Esophagus squamous epithelium (tissue), 5 donors: ENCODE measurements around the gene PCSK5. TPM values are rescaled to one million over a fixed set of nuclear protein-coding genes. Genes with fewer than 3 reads are reported as not detected.

Experiments
- DNase-seq: peaks from one replicate; lab custom pipeline; 2025; lab: John Stamatoyannopoulos, UW
- H3K27ac ChIP-seq, 4 donors: fragments of 200-600 bp; sonication (generic); one replicate each; pipeline ENCODE4 v1.5.1; 2016 to 2019; ENCODE audit warnings: mild to moderate bottlenecking in 1 of 4
- H3K27me3 ChIP-seq, 4 donors: fragments of 200-600 bp; sonication (generic); 1 replicate in 3 of 4; 2 replicates in 1 of 4; pipeline versions ENCODE4 v1.5.1 to v1.6.0; 2017 to 2021; ENCODE audit warnings: antibody characterized with exemption in 1 of 4
- H3K36me3 ChIP-seq, 3 donors: fragments of 200-600 bp; sonication (generic); one replicate each; pipeline ENCODE4 v1.5.1; 2016 to 2019
- H3K4me1 ChIP-seq, 3 donors: fragments of 200-600 bp; sonication (generic); one replicate each; pipeline ENCODE4 v1.5.1; 2017 to 2019
- H3K4me3 ChIP-seq, 4 donors: fragments of 200-600 bp; sonication (generic); 1 replicate in 3 of 4; 2 replicates in 1 of 4; pipeline ENCODE4 v1.5.1; 2016 to 2019; ENCODE audit warnings: mild to moderate bottlenecking in 2 of 4, moderate library complexity in 1 of 4
- H3K9me3 ChIP-seq, 3 donors: fragments of 200-600 bp; sonication (generic); one replicate each; pipeline ENCODE4 v1.5.1; 2016 to 2019
- CTCF ChIP-seq, 6 experiments: fragments of 450-650 bp in 4 of 6; fragments of 200-600 bp in 2 of 6; sonication (generic) in 2 of 6; IDR thresholded peaks; one replicate each; pipeline ENCODE4 v1.5.1; 2016 to 2019; ENCODE audit warnings: antibody characterized with exemption in 6 of 6, mild to moderate bottlenecking in 4 of 6, moderate library complexity in 4 of 6
- POLR2A ChIP-seq, 4 donors: fragments of 450-650 bp; IDR thresholded peaks; one replicate each; pipeline ENCODE4 v1.6.1; 2017; ENCODE audit warnings: antibody characterized with exemption in 4 of 4, mild to moderate bottlenecking in 4 of 4, moderate library complexity in 3 of 4
- WGBS, 2 donors: methylation state at CpG; one replicate each; pipeline ENCODE4 v1.1.5; 2018; 5-methylcytosine and 5-hydroxymethylcytosine counted together
- intact Hi-C: fragments of 100-400 bp; cut with DNase I; formaldehyde crosslinking; loops from one replicate; pipeline ENCODE4 v1.15.0; 2022
- total RNA-seq, 4 donors: library from RNA; depleted of rRNA; stranded (reverse); fragments of >200 nt; gene quantifications; one replicate each; pipeline ENCODE4 v1.1.0, GENCODE V29; 2016
- donor health status: DM: yes; HTN: yes; CAD: no.

PCSK5 gene
- total RNA-seq, 4 donors from 2014 or later: 8.4 to 33.8 (median 24.2) TPM

DNA sequence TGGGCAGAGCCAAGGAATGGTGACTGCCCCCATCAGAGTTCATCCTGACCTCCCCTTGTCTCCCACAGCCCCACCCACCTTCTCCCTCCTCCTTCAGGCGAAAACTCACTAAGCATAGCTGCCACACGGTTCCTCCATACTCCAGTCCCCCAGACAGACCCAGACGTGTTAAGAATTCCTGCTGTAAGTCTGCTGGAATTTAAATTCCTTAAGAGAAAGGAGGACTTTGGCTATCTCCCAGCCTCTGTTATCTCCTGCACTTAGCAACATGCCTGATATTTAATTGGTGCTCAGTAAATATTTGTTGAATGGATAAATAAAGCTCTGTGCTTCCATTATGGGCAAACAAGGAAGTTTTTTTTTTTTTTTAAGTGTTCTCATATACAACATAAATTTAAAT lies 290.1 kb downstream of the PCSK5 start:
- peaks cover 0 to 12% (median 0%) of the 10 kb centered on the region in 3 donors for H3K4me1 ChIP-seq
- TF ChIP-seq CTCF (IDR thresholded peaks at IDR 0.05) (no peak), POLR2A (IDR thresholded peaks at IDR 0.05) (no peak)
- H3K36me3 ChIP-seq: peaks cover 0 to 60% (median 0%) of the 10 kb centered on the region in 3 donors
- H3K4me3 ChIP-seq: no peak overlapping the region
- intact Hi-C loops: no loop called here
- no peaks in the 10 kb centered on the region for H3K27me3 ChIP-seq
- no peak for DNase-seq
- H3K27ac ChIP-seq: peak overlapping the region in 2 of 4 donors; percentile 5 to 14
- 30 to 36% methylated on average over 3 of the region's 3 CpGs for WGBS, 2 donors
- no peaks in the 10 kb centered on the region for H3K9me3 ChIP-seq

DNA sequence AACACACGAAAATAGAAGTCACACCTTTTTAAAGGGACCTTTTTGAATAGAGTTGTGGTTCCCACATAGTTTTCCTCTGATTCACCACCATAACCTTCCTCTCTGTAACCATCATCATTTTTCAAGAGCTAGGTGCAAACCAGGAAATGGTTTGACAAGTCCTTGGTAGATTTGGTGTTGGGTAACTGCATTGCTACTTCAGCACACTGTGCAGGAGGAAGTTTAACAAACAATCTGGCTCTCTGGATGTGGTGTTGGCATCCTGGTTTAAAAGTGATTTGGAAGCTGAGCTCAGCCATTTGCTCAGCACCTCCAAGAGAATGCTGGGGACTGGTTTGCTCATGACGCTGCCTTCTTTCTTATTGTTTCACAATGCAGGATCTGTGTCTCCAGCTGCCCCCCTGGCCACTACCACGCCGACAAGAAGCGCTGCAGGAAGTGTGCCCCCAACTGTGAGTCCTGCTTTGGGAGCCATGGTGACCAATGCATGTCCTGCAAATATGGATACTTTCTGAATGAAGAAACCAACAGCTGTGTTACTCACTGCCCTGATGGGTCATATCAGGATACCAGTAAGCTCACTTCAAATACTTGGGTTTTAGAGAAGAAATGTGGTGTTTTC lies 290.7 kb downstream of the PCSK5 start:
- H3K27me3 ChIP-seq: no peaks in the 10 kb centered on the region
- no peaks in the 10 kb centered on the region for H3K9me3 ChIP-seq
- no peak for DNase-seq
- peaks cover 0 to 12% (median 0%) of the 10 kb centered on the region in 3 donors for H3K4me1 ChIP-seq
- 19 to 61% methylated on average over 1 to 2 of the region's 5 CpGs for WGBS, 2 donors
- H3K4me3 ChIP-seq: no peak overlapping the region
- TF ChIP-seq POLR2A (IDR thresholded peaks at IDR 0.05) (no peak), CTCF (IDR thresholded peaks at IDR 0.05) (no peak)
- peaks cover 0 to 62% (median 0%) of the 10 kb centered on the region in 3 donors for H3K36me3 ChIP-seq
- peak overlapping the region in 2 of 4 donors; percentile 25 to 44 for H3K27ac ChIP-seq
- intact Hi-C loops: no loop called here

GRCh38 chr9:76181781-76182180 lies 291.3 kb downstream of the PCSK5 start:
- no peak for DNase-seq
- Histone ChIP-seq H3K4me1 (peaks cover 0 to 12% (median 0%) of the 10 kb centered on the region in 3 donors), H3K27ac (no peak overlapping the region), H3K9me3 (no peaks in the 10 kb centered on the region), H3K36me3 (peaks cover 0 to 68% (median 0%) of the 10 kb centered on the region in 3 donors), H3K27me3 (no peaks in the 10 kb centered on the region), H3K4me3 (no peak overlapping the region)
- WGBS, 2 donors: 95 to 100% methylated on average over 1 to 5 of the region's 5 CpGs
- no peak for TF ChIP-seq CTCF (IDR thresholded peaks at IDR 0.05)
- TF ChIP-seq POLR2A (IDR thresholded peaks at IDR 0.05): no peak
- intact Hi-C loops: no loop called here

GRCh38 chr9:76185432-76185831 lies 295.0 kb downstream of the PCSK5 start:
- no peak for DNase-seq
- no peaks in the 10 kb centered on the region for H3K27me3 ChIP-seq
- H3K4me1 ChIP-seq: peaks cover 0 to 11% (median 0%) of the 10 kb centered on the region in 3 donors
- TF ChIP-seq POLR2A (IDR thresholded peaks at IDR 0.05) (no peak), CTCF (IDR thresholded peaks at IDR 0.05) (no peak)
- H3K27ac ChIP-seq: no peak overlapping the region
- no peaks in the 10 kb centered on the region for H3K9me3 ChIP-seq
- intact Hi-C loops: no loop called here
- peaks cover 0 to 89% (median 0%) of the 10 kb centered on the region in 3 donors for H3K36me3 ChIP-seq
- WGBS, 2 donors: 85 to 100% methylated on average over 1 of the region's 1 CpG
- H3K4me3 ChIP-seq: no peak overlapping the region

- WGBS, 2 donors: 92% methylated on average over 11 of the region's 11 CpGs
- H3K9me3 ChIP-seq: no peaks in the 10 kb centered on the region
- no peaks in the 10 kb centered on the region for H3K4me1 ChIP-seq
- intact Hi-C loops: no loop called here
- peaks cover 0 to 81% (median 0%) of the 10 kb centered on the region in 3 donors for H3K36me3 ChIP-seq
- no peak overlapping the region for H3K4me3 ChIP-seq
- H3K27me3 ChIP-seq: no peaks in the 10 kb centered on the region
- DNase-seq: no peak
- H3K27ac ChIP-seq: no peak overlapping the region
- TF ChIP-seq POLR2A (IDR thresholded peaks at IDR 0.05) (no peak), CTCF (IDR thresholded peaks at IDR 0.05) (no peak)
Observed at GRCh38 chr9:76188286-76188685, 297.8 kb downstream of the PCSK5 start.
